Urinary bladder (tissue), 4 donors: Measurements from ENCODE around the gene INCENP. TPM values are rescaled to one million over a fixed set of nuclear protein-coding genes. Genes with fewer than 3 reads are reported as not detected.
A peak's percentile ranks its signal among the peaks of the same experiment; 100 is the strongest.
"Not testable (repeated sequence)": the region's sequence is repeated elsewhere in the genome, so short reads cannot be mapped to it uniquely, and the experiment has no call there.

ENCODE experiments used
- DNase-seq: peaks from one replicate; pipeline ENCODE4 v3.0.0-alpha.2; 2015; ENCODE audit errors: extremely low spot score
- H3K27ac ChIP-seq: one replicate; pipeline ENCODE4 v1.5.1; 2013; ENCODE audit warnings: low read depth, mild to moderate bottlenecking, moderate library complexity
- H3K36me3 ChIP-seq: one replicate; pipeline ENCODE4 v1.6.1; 2013; ENCODE audit warnings: mild to moderate bottlenecking, moderate library complexity; ENCODE audit not compliant: insufficient read depth
- H3K4me1 ChIP-seq: one replicate; pipeline ENCODE4 v1.6.1; 2013; ENCODE audit warnings: mild to moderate bottlenecking, moderate library complexity; ENCODE audit not compliant: insufficient read depth
- H3K4me3 ChIP-seq: one replicate; pipeline ENCODE4 v1.5.1; 2013; ENCODE audit warnings: low read depth, low read length
- WGBS: extraction: QIAGEN DNeasy Blood & Tissue Kit; methylation state at CpG from one replicate; pipeline ENCODE4 v1.1.7; 2013; 5-methylcytosine and 5-hydroxymethylcytosine counted together
- polyA plus RNA-seq: library from polyadenylated mRNA; stranded (reverse); fragments of 200-250 nt; gene quantifications from one replicate; pipeline ENCODE4 v1.2.3, GENCODE V29; 2013
- total RNA-seq: library from RNA; depleted of rRNA; stranded (reverse); fragments of >200 nt; gene quantifications from one replicate; pipeline ENCODE4 v1.2.3, GENCODE V29; 2014
- donor health status: healthy with polysubstance abuse.
- donor health status: healthy.

INCENP gene
- 11.1 TPM for total RNA-seq
- polyA plus RNA-seq: 9.8 TPM

GRCh38 chr11:62123669-62124185 lies at the start of gene INCENP:
Gene INCENP (plus strand): TSS chr11:62124011. CDS start chr11:62128162, 4,151 bp downstream.
- WGBS: under 1% methylated on average over 39 of the region's 39 CpGs
- Histone ChIP-seq H3K4me1 (no peaks in the 10 kb centered on the region), H3K27ac (peak within 1 kb of the TSS; percentile 53), H3K4me3 (peak within 1 kb of the TSS; percentile 80), H3K36me3 (no peaks in the 10 kb centered on the region)
- DNase-seq: peak; percentile 99

DNA sequence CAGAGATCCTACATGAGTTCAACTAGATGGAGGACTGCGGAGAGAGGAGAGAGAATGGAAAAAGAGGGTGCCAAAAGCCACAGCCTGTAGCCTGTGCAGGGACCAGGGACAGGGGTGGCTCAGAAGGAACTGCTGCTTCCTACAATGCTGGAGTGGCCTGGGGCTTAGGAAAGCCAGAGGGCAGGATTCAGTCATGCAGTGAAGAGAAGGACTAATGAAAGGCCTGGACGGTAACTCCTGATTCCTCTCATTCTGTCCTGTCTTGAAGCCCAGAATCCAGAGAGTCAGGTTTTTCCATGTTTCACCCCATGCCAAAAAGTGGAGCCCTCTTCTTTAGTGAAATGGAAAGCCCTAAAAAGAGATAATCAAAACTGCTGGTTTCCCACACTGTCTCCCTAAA lies 48.4 kb upstream of the INCENP start:
- Histone ChIP-seq H3K4me1 (no peaks in the 10 kb centered on the region), H3K4me3 (no peak overlapping the region), H3K36me3 (no peaks in the 10 kb centered on the region), H3K27ac (no peak overlapping the region)
- WGBS: 87% methylated on average over 2 of the region's 2 CpGs
- no peak for DNase-seq

DNA sequence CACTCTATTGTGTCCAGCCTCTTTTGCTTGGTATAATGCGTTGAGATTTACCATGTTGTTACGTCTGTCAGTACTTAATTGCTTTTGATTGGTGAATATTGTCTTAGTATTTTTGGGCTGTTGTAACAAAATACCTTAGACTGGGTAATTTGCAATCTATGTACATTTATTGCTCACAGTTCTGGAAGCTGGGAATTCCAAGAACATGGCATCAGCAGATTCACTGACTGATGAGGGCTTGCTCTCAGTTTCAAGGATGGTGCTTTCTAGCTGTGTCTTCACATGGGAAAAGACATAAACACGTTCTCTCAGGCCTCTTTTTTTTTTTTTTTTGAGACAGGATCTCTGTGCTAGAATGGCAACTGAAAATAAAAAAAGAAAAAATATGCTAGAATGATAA lies 46.7 kb upstream of the INCENP start:
- no peak for DNase-seq
- Histone ChIP-seq H3K27ac (no peak overlapping the region), H3K36me3 (no peaks in the 10 kb centered on the region), H3K4me1 (no peaks in the 10 kb centered on the region), H3K4me3 (no peak overlapping the region)
- WGBS: 83% methylated on average over 3 of the region's 3 CpGs

GRCh38 chr11:62081378-62082291 lies 42.2 kb upstream of the INCENP start:
- WGBS: 11% methylated on average over 16 of the region's 16 CpGs

DNA sequence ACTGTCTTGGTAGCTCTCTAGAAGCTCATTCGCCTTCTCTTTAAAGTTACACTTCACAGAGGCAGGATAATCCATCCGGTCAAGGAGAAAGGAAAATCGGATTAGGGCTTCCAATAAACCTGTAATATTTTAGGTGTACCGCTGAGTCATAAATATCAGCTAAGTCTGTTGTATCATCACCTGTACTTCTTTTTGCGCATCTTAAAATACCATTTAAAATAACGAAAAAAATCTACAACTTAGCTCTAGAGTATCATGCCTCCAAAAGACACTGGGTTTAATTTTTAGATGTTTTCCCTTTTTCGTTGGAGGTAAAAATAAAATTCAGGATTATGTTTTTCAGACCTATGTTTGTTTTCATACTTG lies 41.5 kb upstream of the INCENP start:
- H3K4me3 ChIP-seq: no peak overlapping the region
- no peaks in the 10 kb centered on the region for H3K4me1 ChIP-seq
- no peaks in the 10 kb centered on the region for H3K36me3 ChIP-seq
- H3K27ac ChIP-seq: no peak overlapping the region
- no peak for DNase-seq
- 32% methylated on average over 7 of the region's 7 CpGs for WGBS

More at GRCh38 chr11:62081378-62082291, 42.2 kb upstream of the INCENP start:
- Histone ChIP-seq H3K36me3 (no peaks in the 10 kb centered on the region), H3K4me3 (no peak overlapping the region), H3K27ac (no peak overlapping the region), H3K4me1 (no peaks in the 10 kb centered on the region)
- DNase-seq: no peak

GRCh38 chr11:62084801-62085200 lies 39.0 kb upstream of the INCENP start:
- DNase-seq, H3K4me3 ChIP-seq, H3K36me3 ChIP-seq, H3K27ac ChIP-seq, H3K4me1 ChIP-seq: not testable (repeated sequence)
- WGBS: 92% methylated on average over 6 of the region's 6 CpGs

DNA sequence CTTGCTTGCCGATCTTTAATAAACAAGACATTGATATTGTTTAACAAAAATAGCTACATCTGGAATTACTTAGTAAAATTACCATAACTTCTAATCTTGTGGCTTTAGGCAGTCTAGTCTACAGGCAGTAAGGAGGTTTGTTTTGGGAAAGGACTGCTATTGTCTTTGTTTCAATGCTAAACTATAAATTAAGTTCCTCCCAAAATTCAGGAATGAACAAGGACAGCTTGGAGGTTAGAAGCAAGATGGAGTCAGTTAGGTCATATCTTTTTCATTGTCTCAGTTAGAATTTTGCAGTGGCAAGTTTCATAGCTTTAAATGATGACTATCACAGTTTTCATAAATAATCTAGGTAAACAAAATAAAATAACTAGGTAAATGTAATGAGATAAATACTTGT lies 36.1 kb upstream of the INCENP start:
- Histone ChIP-seq H3K27ac (no peak overlapping the region), H3K4me3 (no peak overlapping the region), H3K4me1 (no peaks in the 10 kb centered on the region), H3K36me3 (no peaks in the 10 kb centered on the region)
- no peak for DNase-seq
- WGBS: 88% methylated on average over 1 of the region's 1 CpG

DNA sequence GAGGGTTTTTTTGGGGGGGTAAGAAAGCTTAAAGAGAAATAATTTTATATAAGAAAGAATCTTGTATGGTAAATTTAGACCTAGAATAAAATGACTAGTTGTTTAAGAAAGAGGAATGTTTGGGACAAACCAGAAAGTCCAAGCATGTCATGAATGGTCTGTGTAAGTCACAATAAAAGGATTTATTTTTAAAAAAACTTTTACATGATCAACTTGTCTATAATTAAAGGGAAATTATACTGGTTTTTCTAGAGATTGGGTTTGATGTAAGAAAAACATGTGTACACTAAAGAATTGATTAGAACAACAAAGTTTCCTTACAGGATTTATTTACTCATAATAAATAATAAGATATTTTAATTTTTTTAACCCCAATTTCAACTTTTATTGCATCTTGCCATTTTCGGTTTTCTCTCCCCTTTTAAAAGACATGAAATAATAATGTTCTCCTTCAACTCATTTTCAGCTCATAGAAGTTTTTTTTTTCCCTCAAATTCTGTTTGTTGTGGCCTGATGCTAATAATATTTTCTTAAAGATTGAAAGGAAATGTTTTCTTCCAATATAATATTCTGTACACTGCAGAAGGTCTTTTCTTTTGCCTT lies 35.4 kb upstream of the INCENP start:
- Histone ChIP-seq H3K4me3 (no peak overlapping the region), H3K36me3 (no peaks in the 10 kb centered on the region), H3K27ac (no peak overlapping the region), H3K4me1 (no peaks in the 10 kb centered on the region)
- 36% methylated on average over 1 of the region's 1 CpG for WGBS
- no peak for DNase-seq

DNA sequence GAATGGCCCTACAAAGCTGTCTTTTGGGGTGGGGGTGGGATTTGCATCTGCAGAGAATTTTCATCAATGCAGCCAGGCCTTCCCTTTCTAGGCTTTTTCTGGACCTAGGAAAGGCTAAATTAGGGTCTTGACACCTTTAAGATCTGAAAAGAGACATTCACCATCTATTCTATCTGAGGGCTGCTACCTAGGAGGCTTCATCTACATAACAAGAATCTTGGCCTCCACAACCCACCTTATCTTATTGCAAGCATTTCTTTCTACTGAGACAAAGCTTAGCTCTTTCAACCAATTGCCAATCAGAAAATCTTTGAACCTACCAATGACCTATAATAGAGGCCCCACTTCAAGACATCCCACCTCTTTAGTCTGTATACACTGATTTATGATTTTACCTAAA lies 20.7 kb upstream of the INCENP start:
- DNase-seq: no peak
- Histone ChIP-seq H3K4me1 (no peaks in the 10 kb centered on the region), H3K4me3 (no peak overlapping the region), H3K27ac (no peak overlapping the region), H3K36me3 (no peaks in the 10 kb centered on the region)

DNA sequence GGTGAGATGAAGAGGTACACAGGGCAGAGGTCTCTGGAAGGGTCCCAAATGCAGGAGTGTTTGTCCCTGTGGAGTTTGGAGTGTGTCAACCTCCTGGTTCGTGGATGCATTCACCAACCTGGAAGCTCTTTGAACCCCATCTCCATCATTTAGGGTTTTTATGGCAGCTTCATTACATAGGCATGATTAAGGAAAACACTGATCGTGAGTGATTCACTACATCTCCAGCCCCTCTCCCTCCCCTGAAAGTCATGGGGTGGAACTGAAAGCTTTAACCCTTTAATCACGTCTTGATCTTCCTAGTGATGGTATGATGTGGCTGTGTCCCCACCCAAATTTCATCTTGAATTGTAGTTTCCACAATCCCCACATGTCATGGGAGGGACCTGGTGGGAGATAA lies 19.8 kb upstream of the INCENP start:
- Histone ChIP-seq H3K4me1 (no peaks in the 10 kb centered on the region), H3K4me3 (no peak overlapping the region), H3K27ac (no peak overlapping the region), H3K36me3 (no peaks in the 10 kb centered on the region)
- no peak for DNase-seq
- WGBS: 43% methylated on average over 3 of the region's 3 CpGs

DNA sequence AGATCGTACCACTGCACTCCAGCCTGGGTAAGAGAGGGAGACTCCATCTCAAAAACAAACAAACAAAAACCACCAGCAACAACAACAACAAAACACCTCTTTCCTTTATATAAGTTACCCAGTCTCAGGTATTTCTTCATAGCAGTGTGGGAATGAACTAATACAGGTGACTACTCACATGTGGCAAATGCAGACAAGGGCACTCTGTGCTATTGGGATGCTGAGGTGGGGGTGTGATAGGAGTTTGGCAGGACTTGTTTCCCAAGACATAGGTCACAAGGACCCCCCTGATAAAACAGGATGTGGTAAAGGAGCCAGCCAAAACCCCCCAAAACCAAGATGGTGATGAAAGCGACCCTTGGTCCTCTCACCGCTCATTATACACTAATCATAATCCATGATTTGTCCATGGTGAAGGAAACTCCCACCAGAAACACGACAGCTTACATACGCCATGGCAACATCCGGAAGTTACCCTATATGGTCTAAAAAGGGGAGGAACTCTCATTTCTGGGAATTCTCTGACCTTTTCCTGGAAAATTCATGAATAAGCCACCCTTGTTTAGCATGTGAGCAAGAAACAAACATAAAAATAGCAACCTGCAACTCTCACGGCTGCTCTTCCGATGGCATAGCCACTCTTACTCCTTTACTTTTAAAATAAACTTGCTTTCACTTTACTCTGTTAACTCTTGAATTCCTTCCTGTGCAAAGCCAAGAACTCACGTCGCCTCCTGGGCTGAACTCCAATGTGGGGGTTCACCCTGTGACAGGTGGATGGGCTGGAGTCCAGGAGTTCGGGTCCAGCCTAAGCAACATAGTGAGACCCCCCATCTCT lies 18.8 kb upstream of the INCENP start:
- H3K4me3 ChIP-seq: peak overlapping the region; percentile 18
- 24% methylated on average over 11 of the region's 11 CpGs for WGBS
- DNase-seq: no peak
- no peaks in the 10 kb centered on the region for H3K4me1 ChIP-seq
- H3K36me3 ChIP-seq: no peaks in the 10 kb centered on the region
- peak overlapping the region; percentile 27 for H3K27ac ChIP-seq

DNA sequence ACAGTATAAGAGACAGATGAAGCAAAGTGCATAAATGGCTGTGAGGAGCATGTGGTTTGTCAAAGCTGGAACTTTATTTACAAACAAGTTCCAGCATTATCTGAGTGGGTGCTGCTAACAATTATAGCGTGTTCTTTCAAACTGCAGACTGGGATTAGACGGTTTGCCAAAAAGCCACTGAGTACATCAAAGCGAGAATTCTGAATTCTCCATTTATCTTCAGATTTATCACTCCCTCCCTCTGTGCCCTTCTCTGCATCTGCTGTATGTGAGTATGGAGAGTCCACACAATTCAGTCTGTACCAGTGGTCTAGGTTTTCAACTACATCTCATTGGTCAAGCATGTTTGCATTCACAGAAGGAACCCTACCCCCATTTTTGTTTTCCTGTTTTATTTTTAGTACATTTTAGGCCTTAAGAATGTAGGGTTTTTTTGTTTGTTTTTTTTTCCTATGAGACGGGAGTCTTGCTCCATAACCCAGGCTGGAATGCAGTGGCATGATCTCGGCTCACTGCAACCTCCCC lies 18.1 kb upstream of the INCENP start:
- no peaks in the 10 kb centered on the region for H3K4me1 ChIP-seq
- WGBS: 22% methylated on average over 5 of the region's 5 CpGs
- DNase-seq: no peak

GRCh38 chr11:62108017-62108750 lies 15.6 kb upstream of the INCENP start:
- Histone ChIP-seq H3K4me3 (no peak overlapping the region), H3K27ac (no peak overlapping the region), H3K4me1 (no peaks in the 10 kb centered on the region), H3K36me3 (no peaks in the 10 kb centered on the region)
- DNase-seq: no peak
- WGBS: 46% methylated on average over 14 of the region's 14 CpGs

More for the DNA sequence above, 18.1 kb upstream of the INCENP start:
- peak overlapping the region; percentile 18 for H3K4me3 ChIP-seq
- H3K27ac ChIP-seq: no peak overlapping the region
- no peaks in the 10 kb centered on the region for H3K36me3 ChIP-seq
